ENCODE data around the gene ST8SIA5.

ST8SIA5 gene

DNA sequence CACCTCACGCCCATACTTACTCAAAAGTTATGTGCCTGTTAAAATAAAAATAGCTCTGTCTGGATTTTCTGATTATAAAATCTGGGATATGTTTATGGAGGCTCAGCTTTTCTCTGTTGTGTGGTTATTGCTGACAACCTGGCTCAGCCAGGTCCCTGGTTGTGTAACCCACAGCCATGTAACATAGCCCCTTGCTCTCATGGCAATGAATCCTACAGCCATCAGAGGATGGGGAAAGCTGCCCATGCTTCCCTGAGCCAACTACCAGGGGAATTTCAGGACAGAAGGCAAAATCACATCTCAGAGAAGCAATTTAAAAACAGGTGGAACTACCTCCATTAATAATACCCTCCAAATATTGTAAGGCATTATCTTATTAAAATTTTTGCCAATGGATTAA is 29.7 kb downstream of the ST8SIA5 start:
- no peak for DNase-seq (ENCODE audit: low read depth, low spot score)
- Histone ChIP-seq H3K27ac (ENCODE audit: low read length) (no peak overlapping the region), H3K36me3 (ENCODE audit: control insufficient read depth, insufficient read depth, low read length) (no peaks in the 10 kb centered on the region), H3K4me1 (ENCODE audit: control insufficient read depth, insufficient read depth, low read length) (no peaks in the 10 kb centered on the region), H3K4me3 (ENCODE audit: low read length) (no peak overlapping the region), H3K9me3 (ENCODE audit: control insufficient read depth, insufficient read depth, low read length) (no peaks in the 10 kb centered on the region; the same call in 1 of the 2 replicates), H3K27me3 (ENCODE audit: control insufficient read depth, insufficient read depth, low read length) (no peaks in the 10 kb centered on the region)
- no CpG with 5 or more reads among the region's 1 CpG for WGBS (ENCODE audit: insufficient coverage, insufficient read length)

- H3K27me3 ChIP-seq (ENCODE audit: control insufficient read depth, insufficient read depth, low read length) = no peaks in the 10 kb centered on the region
- H3K27ac ChIP-seq (ENCODE audit: low read length) = no peak overlapping the region
- no peaks in the 10 kb centered on the region for H3K36me3 ChIP-seq (ENCODE audit: control insufficient read depth, insufficient read depth, low read length)
- no peak for DNase-seq (ENCODE audit: low read depth, low spot score)
- no peak overlapping the region for H3K4me3 ChIP-seq (ENCODE audit: low read length)
- no CpG with 5 or more reads among the region's 3 CpGs for WGBS (ENCODE audit: insufficient coverage, insufficient read length)
- no peaks in the 10 kb centered on the region for H3K9me3 ChIP-seq (ENCODE audit: control insufficient read depth, insufficient read depth, low read length)
- no peaks in the 10 kb centered on the region for H3K4me1 ChIP-seq (ENCODE audit: control insufficient read depth, insufficient read depth, low read length)
These were observed 31.5 kb downstream of the ST8SIA5 start for GRCh38 chr18:46725310-46725709.

- Histone ChIP-seq H3K4me1 (ENCODE audit: control insufficient read depth, insufficient read depth, low read length) (peaks cover 2% of the 10 kb centered on the region; the same call in 1 of the 2 replicates), H3K27ac (ENCODE audit: low read length) (no peak overlapping the region), H3K36me3 (ENCODE audit: control insufficient read depth, insufficient read depth, low read length) (no peaks in the 10 kb centered on the region), H3K9me3 (ENCODE audit: control insufficient read depth, insufficient read depth, low read length) (no peaks in the 10 kb centered on the region), H3K4me3 (ENCODE audit: low read length) (no peak overlapping the region), H3K27me3 (ENCODE audit: control insufficient read depth, insufficient read depth, low read length) (no peaks in the 10 kb centered on the region)
- WGBS (ENCODE audit: insufficient coverage, insufficient read length) = no CpG with 5 or more reads among the region's 4 CpGs
- no peak for DNase-seq (ENCODE audit: low read depth, low spot score)
These were observed 32.9 kb downstream of the ST8SIA5 start for GRCh38 chr18:46723856-46724415.

DNA sequence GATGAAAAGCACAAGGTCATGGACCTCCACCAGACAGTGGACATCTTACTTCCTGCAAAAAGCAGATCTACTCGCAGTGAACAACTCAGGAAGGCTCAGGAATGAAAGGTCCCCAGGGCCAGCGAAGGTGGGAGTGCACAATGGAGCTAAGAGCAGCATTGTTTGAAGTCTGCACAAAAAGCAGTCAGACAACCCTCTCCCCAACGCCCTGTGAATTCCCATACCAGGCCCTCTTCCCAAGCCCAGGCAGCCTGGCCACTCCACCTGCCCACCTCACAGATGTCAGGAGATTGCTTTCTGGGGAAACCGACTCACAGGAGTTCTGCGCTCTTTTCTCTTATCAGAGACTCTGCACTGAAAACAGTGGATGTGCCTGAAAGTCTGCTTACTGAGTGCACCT is 34.8 kb downstream of the ST8SIA5 start:
- no peaks in the 10 kb centered on the region for H3K36me3 ChIP-seq (ENCODE audit: control insufficient read depth, insufficient read depth, low read length)
- H3K27ac ChIP-seq (ENCODE audit: low read length) = no peak overlapping the region
- no peak for DNase-seq (ENCODE audit: low read depth, low spot score)
- WGBS (ENCODE audit: insufficient coverage, insufficient read length) = no CpG with 5 or more reads among the region's 5 CpGs
- no peaks in the 10 kb centered on the region for H3K9me3 ChIP-seq (ENCODE audit: control insufficient read depth, insufficient read depth, low read length)
- no peaks in the 10 kb centered on the region for H3K27me3 ChIP-seq (ENCODE audit: control insufficient read depth, insufficient read depth, low read length)
- H3K4me3 ChIP-seq (ENCODE audit: low read length) = no peak overlapping the region
- H3K4me1 ChIP-seq (ENCODE audit: control insufficient read depth, insufficient read depth, low read length) = peaks cover 2% of the 10 kb centered on the region; the same call in 1 of the 2 replicates

DNA sequence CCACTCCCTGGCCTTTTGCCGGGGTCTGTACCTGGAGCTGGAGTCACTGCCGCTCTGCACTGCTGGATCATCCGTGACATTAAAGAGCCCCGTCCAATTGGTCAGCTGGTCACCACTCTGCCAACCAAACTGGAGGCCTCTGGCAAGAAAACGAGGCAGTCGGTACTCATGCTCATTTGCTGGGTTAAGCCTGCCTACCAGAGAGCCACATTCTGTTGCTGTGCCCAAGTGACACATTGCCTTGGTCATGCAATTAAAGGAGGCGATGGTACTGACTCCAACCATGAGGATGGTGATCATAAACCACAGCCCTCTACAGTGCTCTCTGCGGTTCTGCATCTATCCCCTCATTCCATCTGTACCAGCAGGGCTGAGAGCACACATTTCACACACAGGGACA is 35.5 kb downstream of the ST8SIA5 start:
- no peak overlapping the region for H3K4me3 ChIP-seq (ENCODE audit: low read length)
- H3K36me3 ChIP-seq (ENCODE audit: control insufficient read depth, insufficient read depth, low read length) = no peaks in the 10 kb centered on the region
- H3K27ac ChIP-seq (ENCODE audit: low read length) = no peak overlapping the region
- no peak for DNase-seq (ENCODE audit: low read depth, low spot score)
- peaks cover 2% of the 10 kb centered on the region; the same call in 1 of the 2 replicates for H3K4me1 ChIP-seq (ENCODE audit: control insufficient read depth, insufficient read depth, low read length)
- no CpG with 5 or more reads among the region's 8 CpGs for WGBS (ENCODE audit: insufficient coverage, insufficient read length)
- H3K9me3 ChIP-seq (ENCODE audit: control insufficient read depth, insufficient read depth, low read length) = no peaks in the 10 kb centered on the region
- H3K27me3 ChIP-seq (ENCODE audit: control insufficient read depth, insufficient read depth, low read length) = no peaks in the 10 kb centered on the region

DNA sequence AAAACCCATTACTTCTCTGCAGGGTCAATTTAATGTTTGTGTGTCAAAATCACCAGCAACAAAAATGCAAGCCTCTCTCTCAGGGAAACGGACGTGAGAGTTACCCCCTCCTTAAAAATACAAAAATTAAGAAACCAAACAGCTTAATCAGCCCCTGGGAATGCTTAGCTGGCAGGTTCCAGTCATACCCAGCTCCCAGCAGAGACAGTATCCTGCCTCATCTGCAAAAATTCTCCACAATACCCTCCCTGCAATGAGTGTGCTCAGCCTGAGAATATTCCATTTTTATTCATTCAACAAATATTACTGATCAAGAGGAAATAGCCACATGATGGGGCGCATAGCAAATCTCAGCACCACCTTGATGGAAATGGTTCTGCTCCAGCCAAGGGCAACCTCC is 36.3 kb downstream of the ST8SIA5 start:
- H3K4me3 ChIP-seq (ENCODE audit: low read length) = no peak overlapping the region
- WGBS (ENCODE audit: insufficient coverage, insufficient read length) = no CpG with 5 or more reads among the region's 3 CpGs
- peaks cover 2% of the 10 kb centered on the region; the same call in 1 of the 2 replicates for H3K4me1 ChIP-seq (ENCODE audit: control insufficient read depth, insufficient read depth, low read length)
- no peaks in the 10 kb centered on the region for H3K36me3 ChIP-seq (ENCODE audit: control insufficient read depth, insufficient read depth, low read length)
- no peaks in the 10 kb centered on the region for H3K27me3 ChIP-seq (ENCODE audit: control insufficient read depth, insufficient read depth, low read length)
- no peaks in the 10 kb centered on the region for H3K9me3 ChIP-seq (ENCODE audit: control insufficient read depth, insufficient read depth, low read length)
- no peak for DNase-seq (ENCODE audit: low read depth, low spot score)
- no peak overlapping the region for H3K27ac ChIP-seq (ENCODE audit: low read length)

GRCh38 chr18:46720092-46720491 is 36.8 kb downstream of the ST8SIA5 start:
- H3K9me3 ChIP-seq (ENCODE audit: control insufficient read depth, insufficient read depth, low read length) = no peaks in the 10 kb centered on the region
- H3K4me1 ChIP-seq (ENCODE audit: control insufficient read depth, insufficient read depth, low read length) = peaks cover 2% of the 10 kb centered on the region; the same call in 1 of the 2 replicates
- no peak overlapping the region for H3K27ac ChIP-seq (ENCODE audit: low read length)
- H3K4me3 ChIP-seq (ENCODE audit: low read length) = no peak overlapping the region
- no peaks in the 10 kb centered on the region for H3K27me3 ChIP-seq (ENCODE audit: control insufficient read depth, insufficient read depth, low read length)
- no peaks in the 10 kb centered on the region for H3K36me3 ChIP-seq (ENCODE audit: control insufficient read depth, insufficient read depth, low read length)
- no peak for DNase-seq (ENCODE audit: low read depth, low spot score)
- no CpG with 5 or more reads among the region's 7 CpGs for WGBS (ENCODE audit: insufficient coverage, insufficient read length)

- H3K4me3 ChIP-seq (ENCODE audit: low read length) = no peak overlapping the region
- H3K9me3 ChIP-seq (ENCODE audit: control insufficient read depth, insufficient read depth, low read length) = no peaks in the 10 kb centered on the region
- no CpG with 5 or more reads among the region's 5 CpGs for WGBS (ENCODE audit: insufficient coverage, insufficient read length)
- H3K36me3 ChIP-seq (ENCODE audit: control insufficient read depth, insufficient read depth, low read length) = no peaks in the 10 kb centered on the region
- H3K4me1 ChIP-seq (ENCODE audit: control insufficient read depth, insufficient read depth, low read length) = peaks cover 3% of the 10 kb centered on the region; the same call in 1 of the 2 replicates
- DNase-seq (ENCODE audit: low read depth, low spot score) = no peak
- no peaks in the 10 kb centered on the region for H3K27me3 ChIP-seq (ENCODE audit: control insufficient read depth, insufficient read depth, low read length)
- H3K27ac ChIP-seq (ENCODE audit: low read length) = no peak overlapping the region
These were observed 37.5 kb downstream of the ST8SIA5 start for GRCh38 chr18:46719388-46719787.

GRCh38 chr18:46718501-46719341 is 38.1 kb downstream of the ST8SIA5 start:
- no peaks in the 10 kb centered on the region for H3K27me3 ChIP-seq (ENCODE audit: control insufficient read depth, insufficient read depth, low read length)
- H3K9me3 ChIP-seq (ENCODE audit: control insufficient read depth, insufficient read depth, low read length) = no peaks in the 10 kb centered on the region
- peaks cover 3% of the 10 kb centered on the region; the same call in 1 of the 2 replicates for H3K4me1 ChIP-seq (ENCODE audit: control insufficient read depth, insufficient read depth, low read length)
- DNase-seq (ENCODE audit: low read depth, low spot score) = no peak
- H3K4me3 ChIP-seq (ENCODE audit: low read length) = no peak overlapping the region
- H3K36me3 ChIP-seq (ENCODE audit: control insufficient read depth, insufficient read depth, low read length) = no peaks in the 10 kb centered on the region
- no peak overlapping the region for H3K27ac ChIP-seq (ENCODE audit: low read length)
- WGBS (ENCODE audit: insufficient coverage, insufficient read length) = no CpG with 5 or more reads among the region's 10 CpGs

DNA sequence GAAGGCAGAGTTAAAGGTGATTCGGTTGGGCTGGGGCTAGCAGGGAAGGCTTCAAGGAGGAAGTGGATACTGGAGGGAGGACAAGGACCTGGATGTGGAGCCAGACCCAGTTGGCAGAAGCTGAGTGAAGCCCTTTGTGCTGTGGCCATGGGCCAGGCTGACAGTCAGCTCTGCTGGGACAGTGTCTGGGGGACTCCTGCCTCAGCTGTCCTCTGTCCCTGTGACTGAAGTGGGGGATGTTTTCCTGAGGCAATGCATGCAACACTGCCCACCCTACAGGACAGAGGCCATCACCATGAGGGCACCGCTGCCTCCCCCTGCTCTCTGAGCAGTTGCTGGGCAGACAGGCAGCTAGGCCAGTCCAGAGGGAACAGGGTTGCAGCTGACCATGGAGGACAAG is 40.0 kb downstream of the ST8SIA5 start:
- no CpG with 5 or more reads among the region's 2 CpGs for WGBS (ENCODE audit: insufficient coverage, insufficient read length)
- Histone ChIP-seq H3K27ac (ENCODE audit: low read length) (no peak overlapping the region), H3K27me3 (ENCODE audit: control insufficient read depth, insufficient read depth, low read length) (no peaks in the 10 kb centered on the region), H3K4me1 (ENCODE audit: control insufficient read depth, insufficient read depth, low read length) (peaks cover 4% of the 10 kb centered on the region), H3K9me3 (ENCODE audit: control insufficient read depth, insufficient read depth, low read length) (no peaks in the 10 kb centered on the region), H3K4me3 (ENCODE audit: low read length) (no peak overlapping the region), H3K36me3 (ENCODE audit: control insufficient read depth, insufficient read depth, low read length) (no peaks in the 10 kb centered on the region)
- DNase-seq (ENCODE audit: low read depth, low spot score) = no peak

Measured in iPS DF 6.9 (cell line).